NCI-H2081 treated with DMSO at 0.1 percent for 48 hours (cell line): ENCODE measurements around the gene TBC1D22A.

ENCODE experiments used
- DNase-seq: peaks from one replicate; lab custom pipeline; 2025; lab: John Stamatoyannopoulos, UW

The TBC1D22A gene

DNA sequence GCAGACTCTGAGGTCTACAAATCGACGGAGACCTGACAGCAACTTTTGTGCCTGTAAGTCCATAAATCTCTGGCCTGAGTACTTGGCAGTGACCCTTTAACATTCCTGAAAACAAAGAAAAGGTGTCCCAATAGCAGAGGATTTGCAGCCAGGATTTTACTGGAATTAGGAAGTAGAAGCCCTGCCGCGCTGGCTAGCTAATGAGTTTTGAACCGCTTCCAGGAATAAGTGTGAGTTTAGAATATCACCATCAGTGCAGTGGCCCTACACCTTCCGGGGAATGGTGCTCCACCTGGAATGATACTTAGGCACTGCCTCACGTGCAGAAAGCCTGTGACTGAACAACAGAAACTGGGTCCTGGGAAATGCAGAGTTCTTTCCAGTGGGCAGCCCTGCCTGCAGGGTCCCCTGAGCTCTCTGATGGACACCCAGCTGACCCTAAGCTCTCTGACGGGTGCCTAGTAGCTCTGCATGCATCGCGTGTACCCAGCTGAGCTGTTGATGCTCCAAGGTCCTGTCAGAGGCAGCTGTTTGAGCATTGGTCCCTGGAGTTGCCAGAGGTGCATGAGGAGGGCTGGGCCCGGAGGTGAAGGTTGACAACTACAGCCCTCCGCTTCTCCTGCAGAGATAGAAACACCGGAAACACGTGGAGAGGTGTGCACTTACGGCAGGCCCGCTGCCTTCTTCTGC, 380.9 kb downstream of the TBC1D22A start:
- DNase-seq = no peak

DNA sequence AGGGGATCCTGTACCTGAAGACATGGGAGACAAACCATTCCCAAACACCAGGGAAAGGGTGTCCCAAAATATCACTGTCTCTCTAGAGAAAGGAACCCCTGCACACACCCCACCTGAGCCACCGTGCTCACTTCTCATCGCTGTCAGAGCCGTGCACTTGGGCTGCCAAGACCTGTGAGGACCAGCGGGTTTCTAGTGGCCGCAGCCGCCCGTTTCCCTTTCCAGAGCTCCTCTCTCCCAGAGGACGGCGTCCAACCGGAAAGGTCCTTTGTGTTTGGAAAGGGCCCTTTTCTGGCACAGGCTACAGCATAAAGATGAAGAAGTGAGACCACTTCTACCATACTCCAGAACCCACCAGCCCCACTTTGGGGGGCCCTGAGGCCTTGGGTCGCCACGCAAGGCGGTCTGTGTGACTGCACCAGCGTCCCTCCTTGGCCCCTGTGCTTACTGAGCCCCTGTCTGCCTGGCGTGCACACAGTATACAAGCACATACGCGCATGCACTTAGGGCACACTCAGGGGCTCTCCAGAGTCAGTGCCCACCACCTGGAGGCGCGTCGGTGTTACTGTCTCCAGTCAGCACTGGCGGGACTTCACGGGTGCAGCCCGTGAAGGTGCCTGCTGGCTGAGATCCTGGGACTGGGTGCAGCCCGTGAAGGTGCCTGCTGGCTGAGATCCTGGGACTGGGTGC, 381.8 kb downstream of the TBC1D22A start:
- DNase-seq = no peak

GRCh38 chr22:47144791-47145425, 382.5 kb downstream of the TBC1D22A start:
- no peak for DNase-seq

DNA sequence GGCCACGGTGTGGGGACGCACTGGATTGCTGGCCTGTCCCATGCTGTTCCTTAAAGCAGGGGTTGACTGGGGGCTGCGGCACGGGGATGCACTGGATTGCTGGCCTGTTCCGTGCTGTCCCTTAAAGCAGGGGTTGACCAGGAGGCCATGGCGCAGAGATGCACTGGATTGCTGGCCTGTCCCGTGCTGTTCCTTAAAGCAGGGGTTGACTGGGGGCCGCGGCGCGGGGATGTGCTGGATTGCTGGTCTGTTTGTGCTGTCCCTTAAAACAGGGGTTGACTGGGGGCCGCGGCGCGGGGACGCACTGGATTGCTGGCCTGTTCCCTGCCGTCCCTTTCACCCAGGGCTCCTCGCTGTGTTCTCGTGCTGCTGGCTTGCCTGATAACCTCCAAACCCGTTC, 383.4 kb downstream of the TBC1D22A start:
- no peak for DNase-seq

DNA sequence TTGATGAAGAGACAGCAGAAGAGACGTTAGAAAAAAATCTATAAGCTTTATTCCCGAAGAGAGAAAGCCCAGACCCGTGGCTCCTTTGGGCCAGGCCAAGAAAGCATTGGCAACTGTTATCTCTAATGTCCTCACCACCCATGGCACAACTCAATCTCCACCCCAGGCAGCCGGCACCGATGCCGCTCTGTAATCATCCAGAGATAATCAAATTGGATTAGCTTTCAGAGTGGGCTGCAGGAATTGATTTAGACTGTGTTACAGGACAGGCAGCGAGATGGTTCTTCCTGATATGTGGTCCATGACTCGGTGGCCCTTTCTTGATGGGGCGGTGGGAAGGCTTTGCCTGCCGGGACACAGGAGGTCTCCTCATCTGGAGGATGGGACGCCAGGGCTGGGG, 383.9 kb downstream of the TBC1D22A start:
- DNase-seq = no peak

GRCh38 chr22:47146941-47147340, 384.5 kb downstream of the TBC1D22A start:
- no peak for DNase-seq

DNA sequence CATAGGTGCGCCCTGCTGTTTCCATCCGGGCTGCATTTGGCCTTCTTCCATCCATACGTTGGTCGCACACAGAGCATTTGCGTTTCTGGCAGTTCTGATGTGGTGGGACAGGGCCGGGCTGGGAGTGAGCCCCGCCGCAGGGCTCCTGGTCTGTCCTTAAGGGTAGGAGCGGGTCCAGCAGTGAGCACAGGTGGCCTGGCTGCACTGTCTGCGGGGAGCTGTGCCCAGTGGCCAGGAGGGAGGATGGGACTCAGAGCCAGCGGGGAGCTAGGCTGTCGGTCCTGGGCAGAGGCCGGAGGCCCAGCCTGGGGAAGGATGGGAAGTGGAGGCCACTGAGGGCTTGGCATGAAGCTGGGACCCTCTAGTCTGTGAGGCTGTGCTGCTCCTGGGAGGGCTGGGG, 385.1 kb downstream of the TBC1D22A start:
- no peak for DNase-seq

DNA sequence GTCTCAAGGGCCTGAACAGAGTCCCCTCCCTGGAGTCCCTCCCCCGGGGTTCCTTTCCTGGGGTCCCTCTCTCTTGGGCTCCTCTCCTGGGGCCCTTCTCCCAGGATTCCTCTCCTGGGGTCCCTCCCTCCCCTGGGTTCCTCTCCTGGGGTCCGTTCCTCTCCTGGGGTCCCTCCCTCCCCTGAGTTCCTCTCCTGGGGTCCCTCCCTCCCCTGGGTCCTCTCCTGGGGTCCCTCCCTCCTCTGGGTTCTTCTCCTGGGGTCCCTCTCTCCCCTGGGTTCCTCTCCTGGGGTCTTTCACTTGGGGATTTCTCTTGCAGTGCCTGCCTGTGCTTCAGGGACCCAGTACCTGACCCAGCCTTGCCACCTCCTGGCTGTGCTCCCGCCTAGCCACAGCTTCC, 386.1 kb downstream of the TBC1D22A start:
- DNase-seq = no peak

- no peak for DNase-seq
Observed at GRCh38 chr22:47148956-47149728, 386.7 kb downstream of the TBC1D22A start.

DNA sequence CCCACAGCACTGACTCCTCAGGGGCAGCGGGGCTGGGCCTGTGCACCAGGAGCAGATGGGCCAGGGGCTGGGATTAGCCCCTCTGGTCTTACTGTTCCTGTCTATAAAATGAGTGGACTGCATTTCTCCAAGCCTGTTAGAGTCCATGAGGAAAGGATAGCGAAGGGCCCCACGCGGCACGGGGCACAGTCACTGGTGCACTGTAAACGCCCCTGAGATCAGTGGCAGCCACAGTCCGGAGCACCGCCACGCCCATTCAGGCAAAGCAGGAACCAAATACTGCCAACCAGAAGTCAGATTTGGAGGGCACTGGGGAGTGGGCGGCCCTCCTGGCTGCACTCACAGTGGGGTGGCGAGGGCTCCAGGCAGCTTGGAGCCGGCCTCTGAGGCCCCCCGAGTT, 387.5 kb downstream of the TBC1D22A start:
- DNase-seq = no peak

- no peak for DNase-seq
Observed at GRCh38 chr22:47150426-47150825, 388.0 kb downstream of the TBC1D22A start.

- DNase-seq = no peak
Observed at GRCh38 chr22:47151064-47151463, 388.6 kb downstream of the TBC1D22A start.

DNA sequence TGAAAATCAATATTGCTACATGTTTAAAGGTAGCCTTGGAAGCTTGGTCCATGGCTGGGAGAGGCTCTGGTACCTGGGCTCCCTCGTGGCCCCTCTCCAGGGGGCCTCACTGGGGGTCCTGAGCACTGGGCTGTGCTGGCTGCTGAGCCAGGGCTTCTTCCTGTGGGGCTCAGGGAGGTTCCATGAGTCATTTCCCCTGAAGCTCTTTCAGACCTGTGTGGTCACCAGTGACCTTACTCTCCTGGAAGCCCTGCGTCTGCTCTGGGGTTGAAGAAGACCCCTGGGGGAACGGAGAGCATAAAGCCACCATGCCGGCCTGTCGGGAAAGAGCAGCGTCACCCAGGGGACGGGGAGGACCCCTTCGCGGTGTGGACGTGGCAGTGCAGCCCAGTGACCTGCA, 389.0 kb downstream of the TBC1D22A start:
- DNase-seq = no peak

GRCh38 chr22:47152236-47152635, 389.8 kb downstream of the TBC1D22A start:
- no peak for DNase-seq

- no peak for DNase-seq
Observed at GRCh38 chr22:47152938-47153337, 390.5 kb downstream of the TBC1D22A start.

GRCh38 chr22:47153854-47154525, 391.5 kb downstream of the TBC1D22A start:
- no peak for DNase-seq

GRCh38 chr22:47154621-47155081, 392.2 kb downstream of the TBC1D22A start:
- DNase-seq = no peak

GRCh38 chr22:47155131-47155885, 392.9 kb downstream of the TBC1D22A start:
- no peak for DNase-seq

DNA sequence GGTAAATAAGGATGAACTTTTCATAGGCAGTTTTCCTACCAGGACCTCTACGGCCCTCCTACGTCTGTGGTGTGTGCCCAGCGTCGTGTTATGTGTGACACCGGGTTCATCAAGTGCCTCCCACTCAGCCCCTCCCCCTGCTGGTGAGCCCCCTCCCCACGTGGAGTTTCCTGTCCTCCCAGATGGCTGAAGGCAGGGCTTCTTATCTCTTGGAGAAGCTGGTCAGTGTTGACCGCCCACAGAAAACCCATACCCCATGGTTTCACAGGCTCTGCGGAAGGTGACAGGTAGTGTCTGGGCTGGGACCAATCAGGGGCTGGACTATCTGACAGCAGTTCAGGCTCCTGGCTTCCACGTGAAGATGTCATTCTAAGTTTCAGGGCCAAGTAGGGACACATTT, 393.5 kb downstream of the TBC1D22A start:
- DNase-seq = no peak

- no peak for DNase-seq
Observed at GRCh38 chr22:47156352-47157092, 394.1 kb downstream of the TBC1D22A start.

- no peak for DNase-seq
Observed at GRCh38 chr22:47157093-47157420, 394.6 kb downstream of the TBC1D22A start.
